T-helper 2 cell (primary cell): ENCODE results near the gene NOS1AP.

ENCODE experiments used
- DNase-seq, 5 experiments: peaks; one replicate each; pipeline versions ENCODE4 v3.0.0 to v3.0.0-alpha.2; 2012 to 2022

The NOS1AP gene

DNA sequence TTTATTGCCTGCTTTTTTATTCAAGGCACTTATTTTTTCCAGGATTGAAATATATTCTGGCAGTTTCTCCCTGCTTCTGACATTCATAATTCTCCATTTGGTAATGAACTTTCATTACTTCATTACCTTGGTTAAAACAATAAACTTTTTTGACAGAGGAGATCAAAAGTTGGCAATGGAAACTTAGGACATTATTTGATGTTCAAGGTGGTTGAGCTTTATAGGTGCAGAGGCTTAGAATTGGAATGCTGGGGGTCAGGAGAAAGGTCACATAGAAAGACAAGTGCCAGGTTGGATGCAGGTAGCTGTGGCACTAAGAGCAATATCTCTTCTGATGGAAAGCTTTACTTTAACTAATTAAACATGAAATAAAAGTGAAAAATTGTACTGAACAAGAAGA is 154.8 kb downstream of the NOS1AP start:
- no peak for DNase-seq

DNA sequence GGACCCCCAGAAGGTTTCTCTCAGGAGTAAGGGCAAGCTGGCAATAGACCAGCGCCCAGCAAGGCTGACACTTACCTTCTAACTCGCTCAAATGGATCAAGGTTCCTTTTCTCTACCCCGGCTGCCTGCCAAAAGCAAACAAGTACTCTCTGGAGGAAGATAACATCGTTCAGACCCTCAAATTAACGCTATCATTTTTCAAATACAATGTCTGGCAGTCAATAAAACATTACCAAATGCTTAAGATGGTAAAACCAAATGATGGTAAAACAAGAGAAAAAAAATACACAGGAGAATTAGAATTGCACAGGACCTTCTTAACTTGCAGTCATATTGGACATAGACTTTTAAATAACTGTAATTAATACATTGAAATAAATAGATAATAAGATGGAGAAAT is 159.1 kb downstream of the NOS1AP start:
- DNase-seq = no peak

DNA sequence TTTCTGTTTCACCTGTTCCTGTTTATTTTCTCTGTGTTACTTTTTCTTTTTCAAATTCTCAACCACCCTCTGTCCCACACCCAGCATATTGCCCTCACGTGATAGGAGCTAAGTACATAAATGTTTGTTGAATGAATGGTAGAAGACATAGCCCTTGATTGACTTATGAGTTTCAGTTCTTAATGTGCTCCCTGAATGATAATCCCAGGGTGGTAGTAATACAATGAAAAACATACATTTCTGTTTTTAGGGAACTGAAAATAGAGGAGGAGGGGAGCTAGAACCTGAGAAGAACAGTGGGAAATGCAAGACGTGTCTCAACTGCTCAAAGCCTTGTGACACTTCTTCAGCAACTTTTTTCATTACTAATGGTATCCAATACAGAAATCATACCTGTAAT is 160.1 kb downstream of the NOS1AP start:
- no peak for DNase-seq

DNA sequence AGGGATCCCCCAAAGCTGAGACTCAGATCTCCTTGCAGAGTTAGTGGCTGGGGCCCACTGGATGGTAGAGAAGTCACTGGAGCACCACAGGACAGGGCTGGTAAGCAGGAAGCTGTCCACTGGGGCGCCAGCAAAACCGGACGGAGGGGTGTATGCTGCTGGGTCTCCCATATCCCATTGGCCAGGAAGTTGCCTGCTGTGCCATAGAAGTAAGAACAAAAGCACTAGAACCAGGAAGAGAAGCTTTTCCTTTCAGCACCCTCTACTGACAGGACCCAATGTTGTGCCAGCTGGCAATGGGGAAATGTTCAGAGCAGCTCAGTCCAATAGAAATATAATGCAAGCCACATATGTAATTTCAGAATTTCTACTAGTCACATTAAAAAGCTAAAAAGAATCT is 160.6 kb downstream of the NOS1AP start:
- DNase-seq = no peak

- DNase-seq = no peak
These were observed 161.0 kb downstream of the NOS1AP start for GRCh38 chr1:162230517-162230916.

- no peak for DNase-seq
These were observed 162.7 kb downstream of the NOS1AP start for GRCh38 chr1:162232034-162232711.

DNA sequence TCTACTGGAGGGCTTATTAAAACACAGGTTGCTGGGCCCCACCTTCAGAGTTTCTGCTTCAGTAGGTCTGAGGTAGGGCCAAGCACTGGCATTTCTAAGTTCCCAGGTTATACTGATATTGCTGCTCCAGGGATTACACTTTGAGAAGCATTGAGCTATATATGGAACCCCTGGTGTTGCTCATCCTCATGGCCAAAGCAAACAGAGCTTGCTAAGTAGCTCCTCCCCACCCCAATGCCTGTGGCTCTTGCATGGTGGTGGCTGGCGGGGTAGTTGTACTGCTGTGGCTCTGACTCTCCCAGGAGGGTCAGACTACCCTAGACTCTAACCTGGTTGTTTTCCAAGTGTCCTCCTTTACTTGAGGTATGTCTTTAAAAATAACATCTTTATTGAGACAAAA is 163.6 kb downstream of the NOS1AP start:
- DNase-seq = no peak

GRCh38 chr1:162233937-162234336 is 164.4 kb downstream of the NOS1AP start:
- no peak for DNase-seq

- no peak for DNase-seq
These were observed 165.1 kb downstream of the NOS1AP start for GRCh38 chr1:162234571-162234970.

DNA sequence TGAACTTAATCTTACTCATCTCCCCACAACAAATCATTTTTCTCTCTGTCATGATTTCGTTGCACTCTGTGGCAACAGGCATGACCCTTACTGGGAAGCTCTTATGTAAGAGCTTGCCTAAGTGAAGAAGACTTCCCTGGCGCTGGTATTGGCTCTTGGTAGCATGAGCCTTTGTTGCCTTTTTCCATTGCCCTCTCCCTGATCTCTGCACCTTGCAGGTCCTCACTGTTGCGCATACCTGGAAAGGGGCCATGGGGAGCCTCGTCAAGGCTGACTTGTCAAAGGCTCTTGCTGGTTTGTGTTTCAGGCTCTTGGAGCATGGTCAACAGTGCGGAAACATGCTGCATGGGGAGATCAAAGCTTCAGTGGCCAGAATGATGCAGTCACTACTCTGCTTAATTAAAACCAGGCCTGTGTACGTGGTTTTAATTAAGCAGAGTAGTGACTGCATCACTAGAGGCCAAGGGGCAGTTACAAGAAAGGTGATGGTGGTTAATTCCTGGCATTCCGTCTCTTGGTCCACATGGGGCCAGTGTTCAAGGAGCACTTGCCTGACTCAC is 165.8 kb downstream of the NOS1AP start:
- DNase-seq = no peak

DNA sequence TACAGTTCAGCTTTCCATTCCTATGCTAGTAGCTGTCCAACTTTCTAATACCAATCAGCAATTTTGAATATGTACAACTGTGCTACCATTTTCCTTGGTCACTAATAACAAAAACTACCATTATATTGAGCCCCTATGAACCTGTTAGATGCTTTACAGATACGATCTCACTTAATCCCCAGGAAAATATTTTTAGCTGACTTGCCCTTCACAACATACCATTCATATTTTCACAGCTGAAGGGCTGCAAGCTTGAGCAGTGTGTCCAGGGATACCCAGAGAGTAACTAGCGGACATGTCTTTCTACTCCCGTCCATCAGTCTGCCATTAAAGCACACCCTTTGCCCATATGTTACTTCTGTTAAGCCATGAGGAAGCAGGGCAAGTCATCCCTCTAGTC is 166.7 kb downstream of the NOS1AP start:
- DNase-seq = no peak

- DNase-seq = no peak
These were observed 167.1 kb downstream of the NOS1AP start for GRCh38 chr1:162236618-162237017.

DNA sequence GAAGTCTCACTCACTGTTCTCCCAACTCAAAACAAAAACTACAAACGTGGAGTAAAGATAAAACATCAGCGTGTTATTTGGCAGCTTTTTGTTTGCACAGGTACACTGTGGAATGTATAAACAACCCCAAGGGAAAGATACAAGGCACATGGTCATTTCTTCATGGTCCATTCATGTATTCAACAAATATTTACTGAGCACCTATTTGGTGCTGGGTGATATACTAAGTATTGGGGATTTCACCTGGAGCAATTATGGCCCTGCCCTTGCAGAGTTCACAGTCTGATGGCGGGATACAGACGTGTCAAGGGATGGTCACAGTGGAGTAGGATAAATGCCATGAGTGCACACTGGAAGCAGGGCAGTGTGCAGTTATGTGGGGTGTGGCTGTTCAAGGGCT is 171.1 kb downstream of the NOS1AP start:
- DNase-seq = no peak

DNA sequence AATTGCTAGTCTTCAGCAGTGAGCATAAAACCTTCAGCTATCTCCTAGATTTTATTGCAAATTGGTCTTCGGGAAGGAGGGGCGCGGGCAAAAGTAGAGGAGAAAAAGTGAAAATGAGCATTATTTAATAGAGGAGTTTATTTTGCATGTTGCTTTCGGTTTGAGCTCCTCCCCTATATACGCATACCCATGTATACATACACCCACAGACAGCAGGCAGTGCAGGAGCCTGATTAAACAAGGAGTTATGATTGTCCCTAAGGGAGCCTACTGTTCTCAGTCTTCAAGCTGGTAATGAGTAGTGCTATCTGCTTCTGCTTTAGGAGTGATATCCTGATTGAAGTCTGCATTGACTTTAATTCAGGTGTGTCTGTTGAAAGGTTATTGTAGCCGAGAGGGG is 173.3 kb downstream of the NOS1AP start:
- DNase-seq = no peak

DNA sequence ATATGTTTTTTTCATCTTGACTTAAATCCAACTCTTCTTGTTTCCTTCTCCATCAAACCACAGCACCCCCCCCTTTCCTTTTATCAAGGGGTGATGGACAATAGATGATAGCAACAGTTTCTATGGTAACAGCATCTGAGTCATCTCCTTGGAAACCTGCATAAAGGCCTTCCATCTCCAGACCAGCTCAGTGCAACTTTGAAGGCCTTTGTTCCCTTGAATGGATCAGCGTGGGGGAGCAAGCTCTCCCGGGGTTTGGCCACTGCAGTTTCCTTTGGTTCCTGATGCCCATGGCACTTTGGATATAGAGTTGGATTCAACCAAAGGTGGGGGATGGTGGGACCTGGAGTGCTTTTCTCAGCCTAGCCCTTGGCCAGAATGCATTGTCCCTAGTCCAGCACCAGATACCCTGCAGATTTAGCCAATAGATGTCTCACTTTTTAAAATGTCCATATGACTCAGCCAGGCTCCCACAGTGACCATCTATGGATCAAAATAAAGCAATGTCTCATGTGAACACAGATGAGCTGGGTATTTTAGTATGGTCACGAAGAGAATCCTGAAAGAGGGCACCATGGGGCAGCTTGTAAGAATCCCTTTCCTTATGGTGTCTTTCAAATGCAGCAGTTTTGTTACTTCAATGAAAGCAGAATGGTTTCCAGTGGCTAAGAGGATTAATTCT is 179.5 kb downstream of the NOS1AP start:
- DNase-seq = no peak

GRCh38 chr1:162250004-162250730 is 180.7 kb downstream of the NOS1AP start:
- no peak for DNase-seq

GRCh38 chr1:162251102-162251501 is 181.6 kb downstream of the NOS1AP start:
- DNase-seq = no peak

- DNase-seq = no peak
These were observed 182.7 kb downstream of the NOS1AP start for GRCh38 chr1:162252214-162252613.

- no peak for DNase-seq
These were observed 184.3 kb downstream of the NOS1AP start for GRCh38 chr1:162253790-162254189.

- DNase-seq = no peak
These were observed 186.8 kb downstream of the NOS1AP start for GRCh38 chr1:162256287-162256686.

GRCh38 chr1:162258394-162258793 is 188.9 kb downstream of the NOS1AP start:
- DNase-seq = no peak

DNA sequence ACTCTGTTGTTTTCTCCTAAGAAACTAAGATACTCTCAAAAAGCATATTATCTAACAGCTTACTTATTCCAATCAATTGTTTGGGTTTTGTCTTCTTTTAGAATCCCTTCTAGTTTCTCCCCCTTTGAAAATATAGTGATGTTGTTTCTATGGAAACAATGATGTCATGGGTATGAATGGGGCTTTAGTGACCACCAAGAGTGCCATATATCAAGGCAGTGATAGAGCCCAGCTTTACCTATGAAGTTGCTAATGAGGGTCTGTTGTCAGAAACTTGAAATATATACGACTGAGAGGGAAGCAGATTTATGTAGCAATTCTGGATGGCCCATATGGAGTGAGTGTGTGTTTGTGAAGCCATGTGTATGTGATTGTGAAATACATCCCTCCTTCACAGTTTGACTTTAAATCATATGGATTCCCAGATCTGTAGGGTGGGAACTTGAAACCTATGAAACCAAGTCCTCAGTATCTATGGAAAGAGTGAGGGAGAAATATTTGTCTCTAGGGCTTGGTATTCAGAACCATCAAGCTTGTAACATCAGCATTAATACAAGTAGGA is 190.5 kb downstream of the NOS1AP start:
- DNase-seq = no peak

- DNase-seq = no peak
These were observed 194.6 kb downstream of the NOS1AP start for GRCh38 chr1:162264108-162264507.
